Hematopoietic multipotent progenitor cell treated with erythropoietin and hydrocortisone succinate and interleukin-3 and kit ligand, for 6 days (in vitro differentiated cells): ENCODE data around the gene ARHGAP44.
A peak's percentile ranks its signal among the peaks of the same experiment; 100 is the strongest.

Experiments used
- DNase-seq: peaks from one replicate; pipeline ENCODE4 v3.0.0-alpha.2; 2015

ARHGAP44 gene

GRCh38 chr17:12998461-12998860 lies 209.2 kb downstream of the ARHGAP44 start:
- DNase-seq = no peak

- no peak for DNase-seq
Observed at GRCh38 chr17:12998874-12999273, 209.6 kb downstream of the ARHGAP44 start.

GRCh38 chr17:13000561-13000960 lies 211.3 kb downstream of the ARHGAP44 start:
- DNase-seq = no peak

- DNase-seq = no peak
Observed at GRCh38 chr17:13001991-13002615, 212.8 kb downstream of the ARHGAP44 start.

- DNase-seq = peak; percentile 78
Observed at GRCh38 chr17:13002761-13003453, 213.6 kb downstream of the ARHGAP44 start.

GRCh38 chr17:13003454-13003851 lies 214.2 kb downstream of the ARHGAP44 start:
- no peak for DNase-seq

- DNase-seq = no peak
Observed at GRCh38 chr17:13003927-13004326, 214.6 kb downstream of the ARHGAP44 start.

- DNase-seq = no peak
Observed at GRCh38 chr17:13004336-13004735, 215.0 kb downstream of the ARHGAP44 start.

- no peak for DNase-seq
Observed at GRCh38 chr17:13005530-13005929, 216.2 kb downstream of the ARHGAP44 start.

GRCh38 chr17:13008461-13008860 lies 219.2 kb downstream of the ARHGAP44 start:
- DNase-seq = no peak

GRCh38 chr17:13010959-13011358 lies 221.7 kb downstream of the ARHGAP44 start:
- no peak for DNase-seq

GRCh38 chr17:13014801-13015200 lies 225.5 kb downstream of the ARHGAP44 start:
- DNase-seq = no peak

GRCh38 chr17:13016881-13017654 lies 227.8 kb downstream of the ARHGAP44 start:
- DNase-seq = peak; percentile 66

- DNase-seq = peak; percentile 99
Observed at GRCh38 chr17:13017655-13018459, 228.6 kb downstream of the ARHGAP44 start, which contains the start of gene ELAC2. TSS of gene ELAC2 (minus strand) at chr17:13018027. CDS start at chr17:13017947, 80 bp downstream.

- DNase-seq = peak; percentile 11
Observed at GRCh38 chr17:13024016-13024415, 234.7 kb downstream of the ARHGAP44 start.

- peak; percentile 78 for DNase-seq
Observed at GRCh38 chr17:13024526-13025257, 235.4 kb downstream of the ARHGAP44 start.

- no peak for DNase-seq
Observed at GRCh38 chr17:13025258-13025627, 235.9 kb downstream of the ARHGAP44 start.

- no peak for DNase-seq
Observed at GRCh38 chr17:13025687-13026086, 236.4 kb downstream of the ARHGAP44 start.

- DNase-seq = no peak
Observed at GRCh38 chr17:13027246-13027645, 237.9 kb downstream of the ARHGAP44 start.

- no peak for DNase-seq
Observed at GRCh38 chr17:13029340-13029739, 240.0 kb downstream of the ARHGAP44 start.

- no peak for DNase-seq
Observed at GRCh38 chr17:13030056-13030455, 240.8 kb downstream of the ARHGAP44 start.
